ENCODE measurements around the gene BCAS3. TPM values are rescaled to one million over a fixed set of nuclear protein-coding genes. Genes with fewer than 3 reads are reported as not detected.
"Not testable (repeated sequence)": the region's sequence is repeated elsewhere in the genome, so short reads cannot be mapped to it uniquely, and the experiment has no call there.

The BCAS3 gene
- polyA plus RNA-seq, 1 donor = 29.1 TPM

- DNase-seq = no peak
Observed at GRCh38 chr17:61338000-61338798, 660.5 kb downstream of the BCAS3 start.

GRCh38 chr17:61338874-61339478, 661.3 kb downstream of the BCAS3 start:
- DNase-seq = no peak

GRCh38 chr17:61340431-61341209, 663.0 kb downstream of the BCAS3 start:
- no peak for DNase-seq

GRCh38 chr17:61343576-61343975, 665.9 kb downstream of the BCAS3 start:
- DNase-seq = no peak

GRCh38 chr17:61345061-61345460, 667.4 kb downstream of the BCAS3 start:
- no peak for DNase-seq

GRCh38 chr17:61345825-61346666, 668.4 kb downstream of the BCAS3 start:
- DNase-seq = no peak

GRCh38 chr17:61349350-61349749, 671.7 kb downstream of the BCAS3 start:
- no peak for DNase-seq

GRCh38 chr17:61351745-61352407, 674.2 kb downstream of the BCAS3 start:
- no peak for DNase-seq

GRCh38 chr17:61352408-61352770, 674.7 kb downstream of the BCAS3 start:
- DNase-seq = no peak

- no peak for DNase-seq
Observed at GRCh38 chr17:61352781-61353491, 675.3 kb downstream of the BCAS3 start.

- DNase-seq = no peak
Observed at GRCh38 chr17:61353615-61354014, 676.0 kb downstream of the BCAS3 start.

GRCh38 chr17:61354895-61355874, 677.5 kb downstream of the BCAS3 start:
- DNase-seq = no peak

GRCh38 chr17:61357061-61357460, 679.4 kb downstream of the BCAS3 start:
- not testable (repeated sequence) for DNase-seq

GRCh38 chr17:61359513-61359912, 681.9 kb downstream of the BCAS3 start:
- DNase-seq = not testable (repeated sequence)

- no peak for DNase-seq
Observed at GRCh38 chr17:61360318-61360943, 682.8 kb downstream of the BCAS3 start.

- no peak for DNase-seq
Observed at GRCh38 chr17:61361084-61361483, 683.4 kb downstream of the BCAS3 start.

- DNase-seq = no peak
Observed at GRCh38 chr17:61362396-61362795, 684.7 kb downstream of the BCAS3 start.

- DNase-seq = no peak
Observed at GRCh38 chr17:61362852-61363600, 685.4 kb downstream of the BCAS3 start.

Data from left kidney (tissue), 2 donors.